Psoas muscle (tissue), 8 donors: Measurements from ENCODE around the gene NEURL1. TPM values are rescaled to one million over a fixed set of nuclear protein-coding genes. Genes with fewer than 3 reads are reported as not detected.

Experiments
- ATAC-seq, 4 donors: fragments of 200-7000 bp; cut with Tn5 transposase; one replicate each; pipeline ENCODE4 v1.9.1; 2020; ENCODE audit warnings: moderate library complexity in 3 of 4, mild to moderate bottlenecking in 2 of 4
- DNase-seq, 2 donors: peaks; one replicate each; pipeline ENCODE4 v3.0.0-alpha.2; 2020
- H3K27ac ChIP-seq: fragments of 200-600 bp; one replicate; pipeline ENCODE4 v1.8.0; 2022
- H3K27me3 ChIP-seq, 3 donors: fragments of 200-600 bp in 1 of 3; one replicate each; pipeline versions ENCODE4 v1.6.1 to v1.8.0; 2013 to 2022; ENCODE audit warnings: low read length in 2 of 3, mild to moderate bottlenecking in 2 of 3, moderate library complexity in 1 of 3; ENCODE audit not compliant: insufficient read depth in 3 of 3
- H3K36me3 ChIP-seq, 2 donors: fragments of 200-600 bp in 1 of 2; one replicate each; pipeline versions ENCODE4 v1.6.1 to v1.8.0; 2013 to 2022; ENCODE audit warnings: low read depth in 1 of 2, mild to moderate bottlenecking in 1 of 2, moderate library complexity in 1 of 2; ENCODE audit not compliant: insufficient read depth in 1 of 2
- H3K4me1 ChIP-seq: fragments of 200-600 bp; one replicate; pipeline ENCODE4 v1.8.0; 2022
- H3K4me3 ChIP-seq: fragments of 200-600 bp; one replicate; pipeline ENCODE4 v1.8.0; 2022; ENCODE audit warnings: mild to moderate bottlenecking
- H3K9me3 ChIP-seq: fragments of 200-600 bp; one replicate; pipeline ENCODE4 v1.8.0; 2022
- CTCF ChIP-seq: fragments of 200-600 bp; IDR thresholded peaks from one replicate; pipeline ENCODE4 v1.8.0; 2022; ENCODE audit warnings: antibody characterized with exemption
- WGBS, 3 donors: extraction: QIAGEN DNeasy Blood & Tissue Kit; methylation state at CpG; one replicate each; pipeline versions ENCODE4 v1.1.6 to v1.1.7; 2013; 5-methylcytosine and 5-hydroxymethylcytosine counted together
- intact Hi-C, 2 donors: fragments of 100-400 bp; cut with DNase I; formaldehyde crosslinking; loops; one replicate each; pipeline versions ENCODE4 v1.11.0 to v1.14.2; 2022
- polyA plus RNA-seq, 3 donors: library from polyadenylated mRNA; stranded (reverse); fragments of 200-250 nt; gene quantifications; one replicate each; pipeline ENCODE4 v1.2.3, GENCODE V29; 2013
- total RNA-seq, 4 donors: library from RNA; stranded (reverse); fragmentation: NEBNext Ultra II Directional in 2 of 4; extraction: Animal tissue kit (Norgen Biotek cat#: 25700) in 2 of 4; gene quantifications; one replicate each; pipeline versions ENCODE4 v1.2.1 to v1.2.4, GENCODE V29; 2021 to 2023
- donor health status: healthy with polysubstance abuse.
- donor health status: DM: no; HTN: no; CAD: no; lungs with moderate emphysema.
- donor health status: Bipolar disorder and iron deficiency.
- donor health status: healthy.
- donor health status: DM: yes; HTN: yes; CAD: no.
- donor health status: DM: no; HTN: no; CAD: no.
- donor health status: DM: no; HTN: no; CAD: no.
- donor health status: DM: yes; HTN: yes; CAD: no.

The NEURL1 gene
- total and polyA plus RNA-seq, 7 donors = 10.9 to 103 (median 66.6) TPM

DNA sequence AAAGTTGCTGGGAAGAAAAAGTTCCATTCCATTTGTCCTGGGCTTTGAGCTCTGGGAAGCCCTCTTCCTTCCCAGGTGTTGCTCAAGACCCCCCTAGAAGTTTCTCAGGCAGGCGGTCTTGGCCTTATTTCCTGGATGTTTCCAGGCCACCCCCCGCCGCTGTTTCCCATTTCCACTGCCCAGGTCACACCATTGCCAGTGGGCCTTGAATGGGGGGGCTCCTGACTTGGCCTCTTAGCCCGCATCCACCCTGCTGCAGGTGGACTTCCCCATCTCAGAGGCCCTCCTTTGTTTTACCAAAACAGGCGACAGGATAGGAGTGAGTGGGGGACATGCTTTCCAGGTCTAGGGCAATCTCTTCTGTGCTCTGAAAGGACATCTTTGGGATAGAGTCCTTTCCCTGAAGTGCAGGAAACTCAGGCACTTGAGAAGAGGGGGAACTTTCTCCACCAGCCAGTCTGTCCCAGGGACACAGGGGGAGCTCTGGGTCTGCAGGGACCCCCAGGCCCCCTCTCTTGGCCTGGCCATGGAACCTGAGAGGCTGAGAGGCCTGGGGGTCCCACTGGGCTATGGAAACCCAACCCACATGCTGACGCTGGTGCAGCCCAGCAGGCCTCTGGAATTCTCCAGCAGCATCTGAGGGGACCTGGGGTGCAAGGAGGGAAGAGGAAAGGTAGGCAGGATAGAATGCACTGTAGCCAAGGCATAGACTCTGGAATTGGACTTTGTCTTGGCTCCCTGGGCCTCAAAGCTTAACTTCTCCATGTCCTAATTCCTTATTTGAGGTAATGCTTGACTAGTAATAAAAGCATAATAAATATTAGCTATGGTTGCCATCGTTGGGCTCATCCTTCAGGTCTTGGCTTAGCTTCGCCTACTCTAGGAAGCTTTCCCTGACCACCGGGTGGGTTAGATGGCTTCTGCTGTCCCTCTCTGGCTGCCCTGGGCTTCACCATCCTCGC lies 17.6 kb downstream of the NEURL1 start:
- H3K27ac ChIP-seq = no peak overlapping the region
- H3K27me3 ChIP-seq = no peaks in the 10 kb centered on the region
- no peaks in the 10 kb centered on the region for H3K9me3 ChIP-seq
- H3K4me3 ChIP-seq = no peak overlapping the region
- DNase-seq (no peak), ATAC-seq (no peak)
- intact Hi-C loops = no loop called here
- no peaks in the 10 kb centered on the region for H3K36me3 ChIP-seq
- WGBS, 3 donors = 88 to 95% (median 89%) methylated on average over 10 of the region's 10 CpGs
- TF ChIP-seq CTCF = no peak
- H3K4me1 ChIP-seq = no peaks in the 10 kb centered on the region

DNA sequence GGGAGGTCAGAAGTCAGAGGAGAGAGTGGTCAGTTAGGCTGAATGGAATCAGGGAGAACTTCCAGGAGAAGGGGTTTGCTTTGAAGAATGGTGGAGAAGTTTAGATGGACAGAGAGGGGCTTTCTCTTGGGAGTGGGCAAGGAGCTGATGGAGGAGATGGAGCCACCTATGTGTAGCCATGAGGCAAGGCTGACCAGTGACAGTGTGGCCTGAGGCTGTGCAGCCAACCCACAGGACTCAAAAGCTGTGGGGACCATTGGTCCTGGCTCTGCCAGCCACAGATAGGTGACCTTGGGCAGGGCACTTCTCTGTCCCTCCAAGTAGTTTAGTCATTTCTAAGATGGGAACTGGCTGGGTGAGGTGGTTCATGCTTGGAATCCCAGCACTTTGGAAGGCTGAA lies 18.7 kb downstream of the NEURL1 start:
- DNase-seq (no peak), ATAC-seq (no peak)
- Histone ChIP-seq H3K9me3 (no peaks in the 10 kb centered on the region), H3K36me3 (no peaks in the 10 kb centered on the region), H3K27ac (no peak overlapping the region), H3K27me3 (no peaks in the 10 kb centered on the region), H3K4me1 (no peaks in the 10 kb centered on the region), H3K4me3 (no peak overlapping the region)
- intact Hi-C loops = no loop called here
- no peak for TF ChIP-seq CTCF

GRCh38 chr10:103512591-103513379 lies 19.3 kb downstream of the NEURL1 start:
- Histone ChIP-seq H3K27ac (no peak overlapping the region), H3K9me3 (no peaks in the 10 kb centered on the region), H3K27me3 (no peaks in the 10 kb centered on the region), H3K36me3 (no peaks in the 10 kb centered on the region), H3K4me3 (no peak overlapping the region), H3K4me1 (no peaks in the 10 kb centered on the region)
- no peak for TF ChIP-seq CTCF
- no peak for ATAC-seq
- 86 to 89% (median 87%) methylated on average over 13 of the region's 13 CpGs for WGBS, 3 donors
- intact Hi-C loops = no loop called here
- DNase-seq = no peak

DNA sequence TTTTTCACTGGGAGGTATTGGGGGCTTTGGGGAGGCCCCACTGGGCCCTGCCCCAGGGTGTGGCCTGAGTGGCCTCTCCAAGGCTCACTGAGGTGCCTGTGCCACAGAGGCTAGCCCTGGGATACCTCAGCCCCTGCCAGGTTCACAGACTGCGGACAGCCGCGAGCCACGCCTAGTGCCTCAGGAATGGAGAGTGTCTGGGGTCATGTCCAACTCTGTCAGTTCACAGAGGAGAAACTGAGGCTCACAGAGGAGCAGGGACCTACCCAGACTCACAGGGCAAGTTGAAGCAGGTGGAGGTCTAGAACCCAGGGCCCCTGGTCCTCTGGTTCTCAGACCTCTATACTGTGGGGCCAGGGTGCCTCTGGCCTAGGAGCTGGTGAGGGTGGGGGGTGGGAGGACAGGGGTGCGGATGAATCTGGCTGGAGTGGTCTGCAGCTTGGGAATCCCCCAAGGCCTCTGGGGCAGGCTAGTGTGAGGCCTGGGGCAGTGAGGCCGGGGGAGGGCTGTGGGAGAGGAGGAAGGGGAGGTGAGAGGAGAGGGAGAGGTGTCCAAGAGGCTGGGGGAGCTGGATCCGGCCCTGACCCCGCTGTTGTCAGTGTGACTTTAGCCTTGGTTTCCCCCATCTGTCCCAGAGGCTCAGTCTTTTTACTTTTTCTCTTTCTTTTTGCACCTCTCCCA lies 20.0 kb downstream of the NEURL1 start:
- Histone ChIP-seq H3K9me3 (no peaks in the 10 kb centered on the region), H3K4me1 (no peaks in the 10 kb centered on the region), H3K36me3 (no peaks in the 10 kb centered on the region), H3K27ac (no peak overlapping the region), H3K27me3 (no peaks in the 10 kb centered on the region), H3K4me3 (no peak overlapping the region)
- DNase-seq = no peak
- WGBS, 3 donors = 94 to 97% (median 94%) methylated on average over 8 of the region's 8 CpGs
- intact Hi-C loops = no loop called here
- no peak for ATAC-seq
- TF ChIP-seq CTCF = no peak
